ENCODE results near the gene ZNF664.

ZNF664 gene

GRCh38 chr12:124036657-124037109 is 63.7 kb downstream of the ZNF664 start:
- DNase-seq, result peak; percentile 34

DNA sequence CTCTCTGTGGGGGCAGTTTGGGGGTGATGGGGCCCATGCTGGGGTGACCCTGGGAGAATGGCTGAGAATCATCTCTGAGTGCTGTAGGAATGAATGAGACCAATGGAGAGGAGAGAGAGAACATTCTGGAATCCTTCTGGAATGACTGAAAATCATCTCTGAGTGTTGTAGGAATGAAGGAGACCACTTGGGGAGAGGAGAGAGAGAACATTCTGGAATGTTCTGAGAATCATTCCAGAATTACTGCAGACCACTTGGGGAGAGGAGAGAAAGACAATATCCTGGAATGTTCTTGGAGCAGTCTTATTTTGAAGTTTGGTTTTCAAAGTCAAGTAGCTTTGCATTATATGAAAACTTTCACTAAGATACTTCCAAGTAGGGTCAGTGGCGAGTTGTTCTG is 64.3 kb downstream of the ZNF664 start:
- no peak for DNase-seq

DNA sequence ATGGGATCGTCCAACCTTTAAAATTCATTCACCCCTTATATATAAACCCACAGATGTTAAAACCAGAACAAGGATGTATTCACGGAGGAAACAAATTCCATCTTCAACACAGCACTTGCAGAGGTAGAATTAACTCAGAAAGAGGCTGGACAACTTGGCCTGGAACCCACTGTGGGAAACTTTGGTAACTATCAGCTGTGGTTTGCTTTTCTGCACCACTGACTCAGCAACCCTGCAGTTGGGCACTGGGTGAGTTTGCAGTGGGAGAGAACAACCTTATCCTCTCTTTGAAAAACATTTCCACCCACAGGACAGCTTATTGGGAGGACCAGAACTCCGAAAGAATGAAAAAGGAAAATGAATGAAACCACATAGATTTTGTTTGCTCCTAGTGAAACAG is 66.3 kb downstream of the ZNF664 start:
- DNase-seq, result no peak

DNA sequence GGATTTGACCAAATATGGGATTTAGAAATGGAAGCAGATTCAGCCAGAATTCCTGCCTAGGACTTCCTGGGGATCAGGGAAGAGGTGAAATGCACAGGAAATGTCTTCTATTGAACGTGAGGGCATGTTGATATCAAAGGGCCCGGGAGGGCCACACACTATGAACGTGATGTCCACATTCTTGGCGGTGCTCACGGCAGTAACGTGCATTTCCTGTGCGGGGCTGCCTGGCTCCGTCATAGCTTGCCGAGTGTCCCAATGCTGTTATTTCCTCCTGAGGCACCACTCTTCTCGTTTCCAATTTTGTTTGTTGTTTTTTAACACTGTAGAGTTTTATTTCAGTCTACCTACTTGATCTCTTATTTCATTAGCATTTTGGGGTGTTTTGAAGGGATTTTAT is 67.3 kb downstream of the ZNF664 start:
- no peak for DNase-seq

- DNase-seq, result no peak
Observed at GRCh38 chr12:124040737-124041136, 67.7 kb downstream of the ZNF664 start.

DNA sequence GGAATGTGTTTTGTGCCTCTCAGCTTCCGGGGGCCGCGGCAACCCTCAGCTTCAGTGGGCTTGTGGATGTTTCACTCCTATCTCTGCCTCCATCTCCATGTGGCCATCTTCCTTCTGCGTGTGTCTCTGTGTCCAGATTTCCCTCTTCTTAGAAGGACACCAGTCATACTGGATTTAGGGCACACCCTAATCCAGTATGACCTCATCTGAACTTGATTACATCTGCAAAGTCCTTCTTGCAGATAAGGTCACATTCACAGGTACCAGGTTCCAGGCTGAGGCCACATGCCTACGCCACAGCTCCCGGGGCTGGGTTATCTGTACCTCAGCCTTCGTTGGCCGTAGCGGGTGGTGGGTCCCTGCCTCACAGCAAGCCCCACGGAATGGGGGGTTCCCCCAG is 68.9 kb downstream of the ZNF664 start:
- no peak for DNase-seq

GRCh38 chr12:124044021-124044420 is 71.0 kb downstream of the ZNF664 start:
- no peak for DNase-seq

DNA sequence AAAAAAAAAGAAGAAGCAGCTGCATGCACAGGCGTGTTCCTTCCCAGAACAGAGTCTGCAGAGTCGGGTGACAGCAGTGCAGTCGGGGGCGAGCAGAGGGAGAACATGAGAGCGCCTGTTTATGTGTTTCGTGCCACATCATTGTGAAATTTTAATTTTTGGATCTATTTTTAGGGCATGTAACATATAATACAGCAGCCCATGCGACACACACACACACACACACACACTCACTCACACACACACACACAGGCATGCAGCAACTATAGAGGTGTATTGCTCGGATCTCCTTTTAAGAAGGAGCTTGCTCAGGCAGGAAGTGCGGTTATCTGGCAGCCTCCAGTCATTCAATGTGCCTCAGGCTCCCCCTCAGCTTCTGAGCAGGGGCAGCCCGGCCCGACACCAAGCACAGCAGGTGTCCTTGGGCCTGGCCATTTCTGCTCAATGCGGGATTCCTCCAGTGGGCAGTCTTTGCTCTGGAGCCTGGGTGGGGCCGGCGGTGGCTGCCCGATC is 71.8 kb downstream of the ZNF664 start:
- DNase-seq, result no peak

DNA sequence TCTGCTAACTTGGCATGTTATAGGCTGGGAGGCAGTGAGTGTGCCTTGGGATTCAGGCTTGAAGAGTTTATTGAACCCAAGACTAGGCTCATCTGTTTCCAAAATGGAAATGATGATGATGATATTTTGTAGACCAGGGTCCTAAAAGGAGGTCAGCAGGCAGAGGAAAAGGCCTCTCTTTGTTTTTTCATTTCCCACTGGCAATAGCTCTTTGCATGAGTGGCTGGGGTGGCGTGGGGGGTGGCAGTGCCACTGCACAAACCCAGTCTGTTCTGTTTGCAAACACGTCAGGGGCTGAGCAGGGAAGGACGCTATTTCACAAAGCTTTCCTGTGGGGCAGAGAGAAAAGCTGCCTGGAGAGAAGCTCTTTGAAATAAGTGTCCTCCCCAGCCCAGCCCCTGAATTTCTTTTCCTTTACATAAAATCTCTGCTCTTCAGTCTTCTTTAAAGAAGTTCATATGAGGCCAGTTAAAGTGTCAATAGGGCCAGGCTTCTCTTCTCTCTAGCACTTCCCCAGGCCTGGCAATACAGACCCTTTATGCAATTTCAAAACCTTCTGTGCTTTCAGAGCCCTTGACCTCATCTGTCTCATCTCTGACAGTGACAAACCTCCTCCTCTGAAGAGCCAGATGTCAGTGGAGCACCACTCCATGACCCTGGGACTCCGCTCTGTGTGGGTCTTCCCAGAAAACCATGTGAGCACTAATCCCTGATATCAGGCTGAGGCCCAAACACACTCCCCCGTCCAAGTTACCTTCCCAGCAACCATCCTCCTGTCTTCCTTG is 72.8 kb downstream of the ZNF664 start:
- no peak for DNase-seq

DNA sequence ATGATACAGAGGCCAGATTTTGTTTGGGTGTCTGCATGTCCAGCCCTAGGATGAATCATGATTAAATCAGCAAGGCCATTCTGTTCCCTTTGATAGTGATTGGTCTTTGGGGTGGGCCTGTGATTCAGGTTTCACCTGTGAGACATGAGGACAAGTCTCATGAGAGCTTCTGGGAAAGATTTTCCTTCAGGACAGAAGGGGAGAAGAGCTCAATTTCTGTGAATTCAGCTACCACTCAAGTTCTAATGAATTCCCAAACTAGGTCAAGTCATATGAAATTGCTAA is 73.4 kb downstream of the ZNF664 start:
- no peak for DNase-seq

DNA sequence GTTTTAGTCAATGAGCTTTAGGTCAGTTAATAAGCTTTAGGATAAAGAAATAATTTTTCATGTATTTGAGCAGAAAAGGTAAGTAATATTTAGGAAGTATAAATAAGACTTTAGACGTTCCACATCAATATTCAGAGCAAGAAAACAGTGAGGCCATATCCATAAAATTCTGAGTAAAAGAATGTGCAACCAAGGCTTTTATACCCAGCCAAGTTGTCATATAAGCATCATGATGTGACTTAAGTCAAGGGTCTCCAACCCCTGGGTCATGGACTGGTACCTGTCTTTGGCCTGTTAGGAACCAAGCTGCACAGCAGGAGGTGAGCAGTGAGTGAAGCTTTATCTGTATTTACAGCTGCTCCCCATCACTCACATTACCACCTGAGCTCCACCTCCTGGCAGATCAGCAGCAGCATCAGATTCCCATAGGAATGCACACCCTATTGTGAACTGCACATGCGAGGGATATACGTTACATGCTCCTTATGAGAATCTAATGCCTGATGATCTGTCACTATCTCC is 74.1 kb downstream of the ZNF664 start:
- no peak for DNase-seq

- no peak for DNase-seq
Observed at GRCh38 chr12:124049451-124050094, 76.6 kb downstream of the ZNF664 start.

GRCh38 chr12:124053851-124054250 is 80.8 kb downstream of the ZNF664 start:
- DNase-seq, result no peak

- no peak for DNase-seq
Observed at GRCh38 chr12:124055066-124055465, 82.1 kb downstream of the ZNF664 start.

GRCh38 chr12:124057691-124058090 is 84.7 kb downstream of the ZNF664 start:
- no peak for DNase-seq

DNA sequence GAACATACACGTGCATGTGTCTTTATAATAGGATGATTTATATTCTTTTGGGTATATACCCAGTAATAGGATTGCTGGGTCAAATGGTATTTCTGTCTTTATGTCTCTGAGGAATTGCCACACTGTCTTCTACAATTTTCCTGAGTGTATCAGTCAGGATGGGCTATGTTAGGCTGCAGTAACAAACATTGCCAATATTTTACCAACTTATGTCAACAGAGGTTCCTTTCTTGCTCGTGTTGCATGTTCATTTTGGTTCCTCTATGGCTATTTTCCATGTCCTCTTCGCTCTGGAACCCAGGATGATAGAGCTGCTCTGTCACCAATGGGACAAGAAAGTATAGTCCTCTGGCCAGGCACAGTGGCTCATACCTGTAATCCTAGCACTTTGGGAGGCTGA is 86.7 kb downstream of the ZNF664 start:
- no peak for DNase-seq
